Endodermal cell (in vitro differentiated cells): Measurements from ENCODE around the gene ELP1. TPM values are rescaled to one million over a fixed set of nuclear protein-coding genes. Genes with fewer than 3 reads are reported as not detected.

Experiments
- DNase-seq: peaks from one replicate; pipeline ENCODE4 v3.0.0-alpha.2; 2017
- H3K27ac ChIP-seq: 2 replicates; pipeline ENCODE4 v1.5.1; 2013; ENCODE audit warnings: mild to moderate bottlenecking, low read depth, low read length, moderate library complexity
- H3K27me3 ChIP-seq: 2 replicates; pipeline ENCODE4 v1.6.1; 2013; ENCODE audit warnings: mild to moderate bottlenecking, low read length, moderate library complexity; ENCODE audit not compliant: insufficient read depth, control insufficient read depth, poor library complexity, severe bottlenecking
- H3K36me3 ChIP-seq: 2 replicates; pipeline ENCODE4 v1.7.0; 2013; ENCODE audit warnings: mild to moderate bottlenecking, low read length, moderate library complexity; ENCODE audit not compliant: control insufficient read depth, insufficient read depth
- H3K4me1 ChIP-seq: one replicate; pipeline ENCODE4 v1.7.0; 2013; ENCODE audit warnings: low read length; ENCODE audit not compliant: control insufficient read depth, insufficient read depth
- H3K4me3 ChIP-seq: 2 replicates; pipeline ENCODE4 v1.5.1; 2013; ENCODE audit warnings: mild to moderate bottlenecking, low read length, moderate library complexity
- H3K9ac ChIP-seq: 2 replicates; pipeline ENCODE4 v1.6.1; 2013; ENCODE audit warnings: mild to moderate bottlenecking, low read length, moderate library complexity; ENCODE audit not compliant: poor library complexity, severe bottlenecking; ENCODE audit errors: extremely low read depth
- H3K9me3 ChIP-seq: 2 replicates; pipeline ENCODE4 v1.6.1; 2013; ENCODE audit warnings: mild to moderate bottlenecking, low read length, moderate library complexity; ENCODE audit not compliant: control insufficient read depth
- H3K27ac Mint-ChIP-seq: 2 replicates; pipeline ENCODE4 v1.8.0; 2020; ENCODE audit warnings: mixed read lengths
- H3K27me3 Mint-ChIP-seq: 2 replicates; pipeline ENCODE4 v1.8.0; 2021; ENCODE audit warnings: mild to moderate bottlenecking, mixed read lengths; ENCODE audit not compliant: insufficient read depth
- H3K36me3 Mint-ChIP-seq: 2 replicates; pipeline ENCODE4 v1.8.0; 2020; ENCODE audit warnings: low read depth, mixed read lengths
- H3K4me1 Mint-ChIP-seq: 2 replicates; pipeline ENCODE4 v1.8.0; 2020; ENCODE audit warnings: mixed read lengths
- H3K4me3 Mint-ChIP-seq: 2 replicates; pipeline ENCODE4 v1.8.0; 2020; ENCODE audit warnings: mild to moderate bottlenecking, moderate library complexity, mixed read lengths
- H3K9me3 Mint-ChIP-seq: 2 replicates; pipeline ENCODE4 v1.8.0; 2020; ENCODE audit warnings: mild to moderate bottlenecking, mixed read lengths
- WGBS, 2 experiments: methylation state at CpG; one replicate each; pipeline versions ENCODE4 v1.1.5 to v1.1.7; 2013; ENCODE audit warnings: missing lambda C conversion rate in 2 of 2, mixed read lengths in 1 of 2; ENCODE audit not compliant: insufficient coverage in 1 of 2, insufficient read length in 1 of 2; 5-methylcytosine and 5-hydroxymethylcytosine counted together
- total RNA-seq, 2 donors: library from RNA; stranded (reverse); fragmentation: NEBNext Ultra II Directional in 1 of 2; extraction: Animal tissue kit (Norgen Biotek cat#: 25700) in 1 of 2; gene quantifications; 2 replicates in 1 of 2; 3 replicates in 1 of 2; pipeline ENCODE4 v1.2.1, GENCODE V29; 2021
- TF ChIP-seq, protein P1 (sequence below): fragments of 200-600 bp; sonication (generic); conservative IDR thresholded peaks from 2 replicates; pipeline ENCODE4 v1.5.0; 2021; ENCODE audit warnings: antibody characterized with exemption, mild to moderate bottlenecking

ELP1 gene
- total RNA-seq, 2 donors from 2014 or later: 32.9 to 37.1 TPM

DNA sequence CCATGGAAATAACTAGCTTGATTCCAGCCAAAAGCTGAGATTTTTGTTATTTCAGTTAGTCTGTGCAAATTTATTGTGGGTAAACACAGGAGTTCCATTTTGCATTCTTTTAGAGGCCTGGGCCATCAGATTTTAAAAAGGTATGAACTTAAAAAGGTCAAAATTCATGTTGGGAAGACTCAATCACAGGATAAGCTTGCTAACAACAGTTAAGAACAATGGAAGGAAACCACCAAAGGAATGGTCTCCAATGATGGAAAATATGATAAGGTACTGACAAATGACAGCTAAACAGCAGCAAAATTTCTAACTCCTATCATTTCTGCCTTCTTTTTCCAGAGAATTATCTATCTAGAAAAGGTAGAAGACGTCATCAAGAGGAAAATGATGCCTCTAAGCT is 16.2 kb upstream of the ELP1 start:
- Histone ChIP-seq H3K36me3 (peaks cover 36% of the 10 kb centered on the region), H3K9me3 (no peaks in the 10 kb centered on the region), H3K4me1 (no peaks in the 10 kb centered on the region), H3K27ac (no peak overlapping the region), H3K9ac (no peak overlapping the region), H3K4me3 (no peak overlapping the region), H3K27me3 (no peaks in the 10 kb centered on the region)
- no peak overlapping the region for H3K27ac Mint-ChIP-seq
- WGBS, 2 experiments: 86 to 95% methylated on average over 1 of the region's 1 CpG
- no peak for DNase-seq
- no peaks in the 10 kb centered on the region for H3K9me3 Mint-ChIP-seq
- TF ChIP-seq, protein P1, sequence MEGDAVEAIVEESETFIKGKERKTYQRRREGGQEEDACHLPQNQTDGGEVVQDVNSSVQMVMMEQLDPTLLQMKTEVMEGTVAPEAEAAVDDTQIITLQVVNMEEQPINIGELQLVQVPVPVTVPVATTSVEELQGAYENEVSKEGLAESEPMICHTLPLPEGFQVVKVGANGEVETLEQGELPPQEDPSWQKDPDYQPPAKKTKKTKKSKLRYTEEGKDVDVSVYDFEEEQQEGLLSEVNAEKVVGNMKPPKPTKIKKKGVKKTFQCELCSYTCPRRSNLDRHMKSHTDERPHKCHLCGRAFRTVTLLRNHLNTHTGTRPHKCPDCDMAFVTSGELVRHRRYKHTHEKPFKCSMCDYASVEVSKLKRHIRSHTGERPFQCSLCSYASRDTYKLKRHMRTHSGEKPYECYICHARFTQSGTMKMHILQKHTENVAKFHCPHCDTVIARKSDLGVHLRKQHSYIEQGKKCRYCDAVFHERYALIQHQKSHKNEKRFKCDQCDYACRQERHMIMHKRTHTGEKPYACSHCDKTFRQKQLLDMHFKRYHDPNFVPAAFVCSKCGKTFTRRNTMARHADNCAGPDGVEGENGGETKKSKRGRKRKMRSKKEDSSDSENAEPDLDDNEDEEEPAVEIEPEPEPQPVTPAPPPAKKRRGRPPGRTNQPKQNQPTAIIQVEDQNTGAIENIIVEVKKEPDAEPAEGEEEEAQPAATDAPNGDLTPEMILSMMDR: no peak
- H3K36me3 Mint-ChIP-seq: peaks cover 53% of the 10 kb centered on the region
- no peaks in the 10 kb centered on the region for H3K4me1 Mint-ChIP-seq
- no peaks in the 10 kb centered on the region for H3K27me3 Mint-ChIP-seq
- no peak overlapping the region for H3K4me3 Mint-ChIP-seq

DNA sequence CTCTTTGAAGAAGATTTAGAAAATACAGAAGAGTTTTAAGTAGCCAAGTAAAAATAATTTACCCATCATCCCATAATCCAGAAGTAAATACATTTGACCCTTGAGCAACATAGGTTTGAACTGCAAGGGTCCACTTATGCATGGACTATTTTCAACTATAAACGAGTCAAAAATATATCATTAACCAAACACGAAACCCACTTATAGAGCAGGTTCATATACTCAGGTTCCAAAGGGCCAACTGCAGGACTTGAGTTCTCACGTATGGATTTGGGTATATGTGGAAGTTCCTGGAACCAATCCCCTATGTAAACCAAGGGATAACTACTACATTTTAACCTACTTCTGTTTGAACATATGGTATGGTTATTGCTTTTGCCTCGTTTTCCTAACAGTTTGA is 6.1 kb upstream of the ELP1 start:
- no peak for DNase-seq
- peaks cover 51% of the 10 kb centered on the region for H3K36me3 ChIP-seq
- Mint-ChIP-seq H3K4me1 (no peaks in the 10 kb centered on the region), H3K36me3 (peaks cover 36% of the 10 kb centered on the region), H3K27ac (no peak overlapping the region), H3K9me3 (no peaks in the 10 kb centered on the region), H3K27me3 (no peaks in the 10 kb centered on the region), H3K4me3 (no peak overlapping the region)
- no peaks in the 10 kb centered on the region for H3K9me3 ChIP-seq
- no peak overlapping the region for H3K9ac ChIP-seq
- WGBS, 2 experiments: 81 to 100% methylated on average over 1 to 3 of the region's 4 CpGs
- H3K27me3 ChIP-seq: no peaks in the 10 kb centered on the region
- peaks cover 7% of the 10 kb centered on the region for H3K4me1 ChIP-seq
- H3K4me3 ChIP-seq: no peak overlapping the region
- no peak overlapping the region for H3K27ac ChIP-seq
- TF ChIP-seq, protein P1: no peak

DNA sequence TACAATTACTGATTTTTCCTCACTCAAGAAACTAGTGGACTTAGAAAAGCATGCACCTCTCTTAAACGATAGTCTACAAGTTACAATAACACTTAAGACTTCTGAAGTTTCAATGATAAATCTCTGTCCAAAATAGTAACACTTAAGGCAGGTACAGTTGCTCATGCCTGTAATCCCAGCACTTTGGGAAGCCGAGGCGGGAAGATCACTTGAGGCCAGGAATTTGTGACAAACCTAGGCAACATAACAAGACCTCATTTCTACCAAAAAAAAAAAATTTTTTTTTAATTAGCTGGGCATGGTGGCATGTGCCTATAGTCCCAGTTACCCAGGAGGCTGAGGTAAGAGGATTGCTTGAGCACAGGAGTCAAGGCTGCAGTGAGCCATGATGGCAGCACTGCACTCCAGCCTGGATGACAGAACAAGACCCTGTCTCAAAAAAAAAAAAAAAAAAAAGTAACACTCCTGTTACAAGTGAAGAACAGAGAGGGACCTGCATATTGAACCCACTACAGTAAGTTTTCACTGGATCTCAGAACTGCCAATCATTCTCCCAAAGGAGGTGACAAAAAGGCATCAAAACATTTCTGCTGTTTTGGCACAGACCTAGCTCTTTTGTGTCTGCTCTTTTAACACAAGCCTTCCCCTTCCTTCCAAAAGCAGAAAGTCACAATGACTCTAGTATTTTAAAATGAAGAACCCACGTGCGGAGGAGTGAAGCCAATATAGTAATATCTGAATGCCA is 3.8 kb upstream of the ELP1 start:
- TF ChIP-seq, protein P1: no peak
- peaks cover 26% of the 10 kb centered on the region for H3K36me3 Mint-ChIP-seq
- no peak for DNase-seq
- Histone ChIP-seq H3K27ac (no peak overlapping the region), H3K36me3 (peaks cover 42% of the 10 kb centered on the region), H3K9me3 (no peaks in the 10 kb centered on the region), H3K4me1 (peaks cover 7% of the 10 kb centered on the region), H3K9ac (no peak overlapping the region), H3K27me3 (no peaks in the 10 kb centered on the region), H3K4me3 (no peak overlapping the region)
- H3K27me3 Mint-ChIP-seq: no peaks in the 10 kb centered on the region
- H3K4me1 Mint-ChIP-seq: peaks cover 8% of the 10 kb centered on the region
- H3K4me3 Mint-ChIP-seq: no peak overlapping the region
- no peak overlapping the region for H3K27ac Mint-ChIP-seq
- WGBS, 2 experiments: 92 to 93% methylated on average over 1 to 5 of the region's 5 CpGs
- no peaks in the 10 kb centered on the region for H3K9me3 Mint-ChIP-seq
